ENCODE measurements around the gene SMIM12.

- TF ChIP-seq CTCF (IDR thresholded peaks at IDR 0.05) (no peak), EP300 (IDR thresholded peaks at IDR 0.05) (no peak), POLR2A (IDR thresholded peaks at IDR 0.05) (no peak)
These were observed 37.1 kb upstream of the SMIM12 start for GRCh38 chr1:34896612-34897011.
